SK-N-SH (cell line): Measurements from ENCODE around the gene MTHFD2L. TPM values are rescaled to one million over a fixed set of nuclear protein-coding genes. Genes with fewer than 3 reads are reported as not detected.

Source experiments
- CTCF ChIA-PET: fragments of 300-600, 350-600 bp; formaldehyde crosslinking; extraction: SDS; loops from one replicate; lab custom pipeline; 2021; lab: Yijun Ruan, JAX
- POLR2A ChIA-PET: fragments of 350-600 bp; sonication (Branson Sonifier 250); formaldehyde crosslinking; extraction: SDS; loops from one replicate; lab custom pipeline; 2020; ENCODE audit warnings: antibody characterized with exemption, inconsistent platforms; lab: Yijun Ruan, JAX
- DNase-seq: peaks from one replicate; pipeline ENCODE4 v3.0.0; 2012
- H2AFZ ChIP-seq: fragments of 200-600 bp; sonication (generic); 2 replicates; pipeline ENCODE4 v1.8.1; 2016; ENCODE audit warnings: antibody characterized with exemption, mild to moderate bottlenecking, low read depth
- H3F3A ChIP-seq: fragments of 200-600 bp; sonication (generic); replicated peaks from 2 replicates; pipeline ENCODE3; 2016; ENCODE audit warnings: antibody characterized with exemption, mild to moderate bottlenecking; ENCODE audit not compliant: insufficient read depth
- H3K27ac ChIP-seq, 2 experiments: fragments of 200-500 bp in 1 of 2; fragments of 200-600 bp in 1 of 2; sonication (Bioruptor generic) in 1 of 2; sonication (generic), shearing (Covaris generic) in 1 of 2; 2 replicates each; pipeline versions ENCODE4 v1.5.1 to v1.6.1; 2014 to 2016; ENCODE audit warnings: low read depth in 2 of 2, inconsistent platforms in 1 of 2, low read length in 1 of 2, mild to moderate bottlenecking in 1 of 2, mixed read lengths in 1 of 2
- H3K27me3 ChIP-seq: fragments of 200-600 bp; sonication (generic), shearing (Covaris generic); 2 replicates; pipeline ENCODE4 v1.6.1; 2016; ENCODE audit warnings: mixed run types; ENCODE audit not compliant: insufficient read depth
- H3K36me3 ChIP-seq, 2 experiments: fragments of 200-500 bp in 1 of 2; fragments of 200-600 bp in 1 of 2; sonication (Bioruptor generic) in 1 of 2; sonication (generic) in 1 of 2; replicated peaks in 1 of 2; 2 replicates each; pipeline versions ENCODE3 to v1.5.1; 2014 to 2016; ENCODE audit warnings: low read length in 1 of 2, mild to moderate bottlenecking in 1 of 2; ENCODE audit not compliant: insufficient read depth in 2 of 2, control insufficient read depth in 1 of 2
- H3K4me1 ChIP-seq, 2 experiments: fragments of 200-500 bp in 1 of 2; fragments of 200-600 bp in 1 of 2; sonication (Bioruptor generic) in 1 of 2; sonication (generic), shearing (Covaris generic) in 1 of 2; 2 replicates each; pipeline versions ENCODE4 v1.5.1 to v1.6.1; 2014 to 2016; ENCODE audit warnings: low read depth in 1 of 2, low read length in 1 of 2, mixed run types in 1 of 2; ENCODE audit not compliant: insufficient read depth in 2 of 2, control insufficient read depth in 1 of 2
- H3K4me2 ChIP-seq: fragments of 200-600 bp; sonication (generic), shearing (Covaris generic); 2 replicates; pipeline ENCODE4 v1.6.1; 2017; ENCODE audit warnings: mixed run types
- H3K4me3 ChIP-seq, 2 experiments: fragments of 200-500 bp in 1 of 2; fragments of 200-600 bp in 1 of 2; sonication (Bioruptor generic) in 1 of 2; sonication (generic), shearing (Covaris generic) in 1 of 2; 2 replicates each; pipeline versions ENCODE4 v1.5.1 to v1.8.1; 2014 to 2016; ENCODE audit warnings: low read depth in 2 of 2, inconsistent platforms in 1 of 2, low read length in 1 of 2, mild to moderate bottlenecking in 1 of 2, mixed read lengths in 1 of 2, moderate library complexity in 1 of 2
- H3K79me2 ChIP-seq: fragments of 200-600 bp; sonication (generic); 2 replicates; pipeline ENCODE4 v1.8.1; 2017; ENCODE audit warnings: mild to moderate bottlenecking; ENCODE audit not compliant: insufficient read depth
- H3K9ac ChIP-seq: fragments of 200-600 bp; sonication (generic); 2 replicates; pipeline ENCODE4 v1.6.1; 2017; ENCODE audit warnings: mixed run types
- H3K9me2 ChIP-seq: fragments of 200-600 bp; sonication (generic); 2 replicates; pipeline ENCODE4 v1.6.1; 2017; ENCODE audit warnings: mixed run types
- H3K9me3 ChIP-seq: fragments of 200-600 bp; sonication (generic); 2 replicates; pipeline ENCODE4 v1.6.1; 2017; ENCODE audit warnings: mixed run types, mild to moderate bottlenecking, moderate library complexity
- H4K20me1 ChIP-seq: fragments of 200-600 bp; sonication (generic); 2 replicates; pipeline ENCODE4 v1.6.1; 2017; ENCODE audit warnings: mild to moderate bottlenecking, mixed run types; ENCODE audit not compliant: insufficient read depth
- CTCF ChIP-seq: fragments of 200-600 bp; sonication (generic); IDR thresholded peaks from 2 replicates; pipeline ENCODE4 v1.6.1; 2017; ENCODE audit warnings: antibody characterized with exemption, mild to moderate bottlenecking, moderate library complexity
- ELF1 ChIP-seq: IDR thresholded peaks from 2 replicates; pipeline ENCODE4 v1.4.0; 2012
- EP300 ChIP-seq, 2 experiments: IDR thresholded peaks; 2 replicates each; pipeline versions ENCODE4 v1.4.0 to v1.6.1; 2012; ENCODE audit warnings: borderline replicate concordance in 1 of 2, low read depth in 1 of 2, low read length in 1 of 2
- FOXM1 ChIP-seq: IDR thresholded peaks from 2 replicates; pipeline ENCODE4 v1.4.0; 2012; ENCODE audit warnings: low read depth, mild to moderate bottlenecking
- GATA2 ChIP-seq: sonication (generic); formaldehyde crosslinking; IDR thresholded peaks from 2 replicates; pipeline ENCODE4 v1.5.0; 2020; ENCODE audit warnings: mild to moderate bottlenecking, missing genetic modification reagents
- IRF3 ChIP-seq: fragments of 150-350 bp; IDR thresholded peaks from 2 replicates; pipeline ENCODE4 v1.6.1; 2016; ENCODE audit warnings: mild to moderate bottlenecking, low read depth, low read length
- MXI1 ChIP-seq: IDR thresholded peaks from 2 replicates; pipeline ENCODE4 v1.6.1; 2012; ENCODE audit warnings: mild to moderate bottlenecking, low read depth, low read length, improper control_type of control experiment
- RAD21 ChIP-seq: IDR thresholded peaks from 2 replicates; pipeline ENCODE4 v1.6.1; 2012; ENCODE audit warnings: mild to moderate bottlenecking, low read length
- RXRA ChIP-seq: IDR thresholded peaks from 2 replicates; pipeline ENCODE4 v1.4.0; 2012; ENCODE audit warnings: low read depth, mild to moderate bottlenecking, borderline replicate concordance
- SIN3A ChIP-seq: IDR thresholded peaks from 2 replicates; pipeline ENCODE4 v1.6.1; 2012; ENCODE audit warnings: low read depth, mild to moderate bottlenecking, low read length, moderate library complexity, borderline replicate concordance
- USF1 ChIP-seq: IDR thresholded peaks from 2 replicates; pipeline ENCODE4 v1.4.0; 2012; ENCODE audit warnings: low read depth, borderline replicate concordance
- USF2 ChIP-seq: fragments of 150-350 bp; IDR thresholded peaks from 2 replicates; pipeline ENCODE4 v1.6.1; 2017; ENCODE audit warnings: antibody characterized with exemption, low read length, low read depth, borderline replicate concordance
- YY1 ChIP-seq: IDR thresholded peaks from 2 replicates; pipeline ENCODE4 v1.4.0; 2012; ENCODE audit warnings: low read depth, mild to moderate bottlenecking
- WGBS: methylation state at CpG from one replicate; pipeline ENCODE4 v1.1.6; 2017; ENCODE audit warnings: low lambda C conversion rate; 5-methylcytosine and 5-hydroxymethylcytosine counted together
- polyA plus RNA-seq, 3 experiments: library from polyadenylated mRNA; depleted of rRNA; stranded (reverse); fragments of >200 nt; gene quantifications; 2 replicates each; pipeline ENCODE4 v1.2.3, GENCODE V29; 2012

MTHFD2L gene
- polyA plus RNA-seq, 1 of the 3 experiments (the other 2 are of a cell fraction) = 4.8 TPM

GRCh38 chr4:74219240-74219639 is 61.3 kb downstream of the MTHFD2L start:
- WGBS = 79% methylated on average over 2 of the region's 2 CpGs
- Histone ChIP-seq H4K20me1 (no peaks in the 10 kb centered on the region), H3K9ac (no peak overlapping the region), H3K79me2 (no peaks in the 10 kb centered on the region; the same call in 1 of the 2 replicates), H3K9me2 (no peaks in the 10 kb centered on the region), H3K4me1 (no peaks in the 10 kb centered on the region), H3K36me3 (no peaks in the 10 kb centered on the region), H3K9me3 (no peaks in the 10 kb centered on the region), H2AFZ (no peak overlapping the region), H3K27ac (no peak overlapping the region), H3K4me3 (no peak overlapping the region)
- DNase-seq = no peak
- no peak for TF ChIP-seq YY1
- TF ChIP-seq USF2 = no peak
- no peak for TF ChIP-seq EP300 (IDR thresholded peaks at IDR 0.05; ENCODE audit: borderline replicate concordance in 1 of 2, low read depth in 1 of 2, low read length in 1 of 2)
- TF ChIP-seq FOXM1 = no peak
- TF ChIP-seq ELF1 = no peak
- TF ChIP-seq RXRA = no peak
- TF ChIP-seq GATA2 (CRISPR knock-in tag) = no peak
- TF ChIP-seq RAD21 = no peak
- TF ChIP-seq MXI1 = no peak
- no peak for TF ChIP-seq USF1
- no peak for TF ChIP-seq SIN3A
- no peak for TF ChIP-seq IRF3
- no peak for TF ChIP-seq CTCF
- TF ChIP-seq, all 33 proteins: peak for 0
- H3F3A ChIP-seq = no peaks in the 10 kb centered on the region
- no peak overlapping the region for H3K4me2 ChIP-seq
- no peaks in the 10 kb centered on the region for H3K27me3 ChIP-seq
- POLR2A ChIA-PET = no interaction called here
- CTCF ChIA-PET = interaction anchor here (4.3 kb wide), 1 partner anchor 9 kb away, joined by 18 read pairs; no protein-coding TSS in a partner anchor
